SHP77 (cell line): Measurements from ENCODE around the gene TRAK1.

Source experiments
- DNase-seq, 2 experiments: peaks; one replicate each; lab custom pipeline; 2025; lab: John Stamatoyannopoulos, UW

TRAK1 gene

GRCh38 chr3:42066516-42067181, 24.5 kb upstream of the TRAK1 start:
- peak; percentile 52 to 83 for DNase-seq

- no peak for DNase-seq
Observed at GRCh38 chr3:42067326-42067725, 23.8 kb upstream of the TRAK1 start.

- DNase-seq, result no peak
Observed at GRCh38 chr3:42068303-42069088, 22.7 kb upstream of the TRAK1 start.

DNA sequence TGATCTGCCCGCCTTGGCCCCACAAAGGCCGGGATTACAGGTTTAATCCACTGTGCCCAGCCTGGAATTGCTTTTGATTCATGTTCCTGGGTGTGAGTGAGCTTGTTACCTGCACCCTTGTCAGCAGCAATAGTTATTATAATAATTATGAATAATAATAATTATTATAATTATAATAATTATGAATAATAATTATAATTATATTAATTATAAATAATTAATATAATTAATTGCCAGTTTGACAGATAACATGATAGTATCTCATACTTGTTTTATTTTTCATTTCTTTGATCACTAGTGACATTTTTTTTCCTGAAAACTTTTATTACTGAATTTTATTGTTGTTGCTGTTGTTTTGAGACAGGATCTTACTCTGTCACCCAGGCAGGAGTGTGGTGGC, 21.1 kb upstream of the TRAK1 start:
- no peak for DNase-seq

DNA sequence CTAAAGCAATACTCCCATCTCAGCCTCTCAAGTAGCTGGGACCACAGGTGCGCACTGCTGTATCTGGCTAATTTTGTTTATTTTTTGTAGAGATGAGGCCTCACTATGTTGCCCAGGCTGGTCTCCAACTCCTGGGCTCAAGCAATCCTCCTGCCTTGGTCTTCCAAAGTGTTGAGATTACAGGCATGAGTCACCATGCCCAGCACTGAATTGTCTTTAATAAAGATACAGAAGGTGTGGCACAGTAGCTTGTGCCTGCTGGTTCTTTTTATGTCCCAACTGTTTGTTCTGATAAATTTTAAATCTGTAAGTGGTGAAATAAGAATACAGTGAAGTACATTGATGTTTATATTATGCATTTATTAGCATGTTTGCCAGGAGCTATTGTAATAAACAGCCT, 20.6 kb upstream of the TRAK1 start:
- no peak for DNase-seq

- peak; percentile 79 to 83 for DNase-seq
Observed at GRCh38 chr3:42071904-42072812, 19.0 kb upstream of the TRAK1 start.

GRCh38 chr3:42072831-42073301, 18.3 kb upstream of the TRAK1 start:
- no peak for DNase-seq

DNA sequence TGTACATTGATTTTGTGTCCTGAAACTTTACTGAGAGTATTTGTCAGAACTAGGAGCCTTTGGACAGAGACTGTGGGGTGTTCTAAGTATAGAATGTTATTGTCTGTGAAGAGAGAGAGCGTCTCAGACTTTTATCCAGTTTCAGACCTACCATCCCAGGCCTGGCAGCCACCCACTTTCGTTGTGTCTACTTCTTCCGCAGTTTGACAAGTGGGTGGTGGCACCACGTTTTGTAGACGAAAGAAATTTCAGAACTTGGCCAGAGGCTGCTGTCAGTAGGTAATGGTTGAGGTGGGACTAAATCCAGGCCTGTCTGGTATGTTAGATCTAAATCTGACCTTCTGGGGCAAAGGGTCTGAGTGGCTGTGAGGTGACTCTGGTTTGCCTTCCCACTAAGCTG, 13.4 kb upstream of the TRAK1 start:
- DNase-seq, result no peak

GRCh38 chr3:42078677-42079076, 12.5 kb upstream of the TRAK1 start:
- DNase-seq, result no peak

DNA sequence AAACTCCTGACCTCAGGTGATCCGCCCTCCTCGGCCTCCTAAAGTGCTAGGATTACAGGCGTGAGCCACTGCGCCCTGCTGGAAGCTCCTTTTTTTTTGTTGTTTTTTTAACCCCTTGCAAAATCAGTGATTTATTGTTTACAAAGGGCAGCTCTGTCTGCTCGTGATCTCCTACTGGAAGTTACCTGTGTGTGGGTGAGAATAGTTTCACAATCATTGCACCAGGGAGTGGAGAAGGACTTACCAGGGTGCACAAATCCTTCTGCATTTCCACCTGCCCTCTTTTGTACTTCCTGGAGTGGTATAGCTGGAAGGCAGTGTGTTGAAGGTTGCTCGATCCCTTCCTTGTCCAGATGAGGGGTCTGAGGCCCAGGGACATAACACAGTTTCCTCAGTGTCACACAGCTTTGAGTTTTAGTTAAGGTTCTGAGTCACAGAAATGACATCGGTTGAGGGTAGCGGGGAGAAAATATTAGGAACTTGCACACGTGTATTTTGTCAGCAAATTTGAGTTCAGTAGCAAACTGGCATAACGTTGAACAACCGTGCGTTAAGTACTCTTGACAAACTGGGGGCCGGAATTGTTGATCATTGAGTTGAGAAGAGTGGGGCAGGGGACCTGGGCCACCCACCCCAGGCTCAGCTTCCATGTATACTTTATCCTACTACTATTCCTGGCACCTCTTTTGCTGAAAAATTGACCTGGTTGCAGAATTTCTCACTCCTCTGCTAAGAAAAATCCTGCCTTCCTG, 11.3 kb upstream of the TRAK1 start:
- no peak for DNase-seq

- no peak for DNase-seq
Observed at GRCh38 chr3:42080453-42080872, 10.7 kb upstream of the TRAK1 start.

GRCh38 chr3:42081838-42082473, 9.2 kb upstream of the TRAK1 start:
- DNase-seq, result no peak

GRCh38 chr3:42084586-42084985, 6.6 kb upstream of the TRAK1 start:
- DNase-seq, result no peak

DNA sequence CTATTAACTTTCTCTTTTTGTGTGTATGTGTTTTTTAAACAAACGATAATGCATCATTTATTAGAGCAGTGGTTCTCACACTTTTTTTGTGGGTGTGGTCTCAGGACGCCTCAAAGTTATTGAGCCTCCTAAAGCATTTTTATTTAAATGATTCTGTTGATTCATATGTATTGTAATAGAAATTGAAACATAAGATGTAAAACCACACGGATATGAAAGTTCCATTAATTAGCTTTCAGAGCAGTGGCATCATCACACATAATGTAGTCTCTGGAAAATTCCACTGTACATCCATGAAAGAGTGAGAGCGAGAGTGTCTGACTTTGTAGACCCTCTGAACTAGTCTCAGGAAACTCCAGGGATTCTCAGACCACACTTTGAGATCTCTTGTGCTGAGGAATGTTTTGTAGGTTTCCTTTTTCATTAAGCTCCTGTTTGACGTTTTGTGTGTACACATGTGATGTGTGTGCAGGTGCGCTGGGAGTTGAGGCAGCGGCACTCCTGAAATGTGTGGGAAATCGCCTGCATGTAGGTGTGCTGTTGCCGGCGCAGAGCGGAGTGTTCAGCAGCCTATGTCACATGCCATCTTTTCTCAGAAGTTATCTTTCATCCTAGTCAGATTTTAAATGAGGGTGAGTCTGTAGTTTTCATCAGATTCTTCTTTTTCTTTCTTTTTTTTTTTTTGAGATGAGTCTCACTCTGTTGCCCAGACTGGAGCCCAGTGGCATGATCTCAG, 5.3 kb upstream of the TRAK1 start:
- DNase-seq, result no peak

GRCh38 chr3:42088803-42089530, 2.2 kb upstream of the TRAK1 start:
- no peak for DNase-seq

DNA sequence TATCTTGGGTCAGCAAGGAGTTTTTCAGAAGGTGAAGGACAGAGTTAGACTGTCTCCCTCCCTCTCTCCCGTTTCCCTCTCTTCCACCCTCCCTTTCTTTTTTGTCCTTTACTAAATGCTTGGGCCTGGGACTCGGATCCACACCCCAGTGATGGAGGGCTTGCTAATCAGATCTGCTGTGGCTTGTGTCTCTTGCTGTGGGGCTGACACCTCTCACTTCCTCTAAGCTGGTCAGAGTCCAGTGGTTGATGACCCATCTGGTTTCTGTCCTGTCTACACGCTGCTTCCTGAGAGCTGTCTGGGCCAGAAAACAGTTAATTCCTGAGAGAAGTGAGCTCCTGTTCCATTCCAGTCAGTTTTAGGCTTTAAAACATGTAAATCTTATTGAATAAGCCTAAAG, 849 bp downstream of the TRAK1 start:
- no peak for DNase-seq

DNA sequence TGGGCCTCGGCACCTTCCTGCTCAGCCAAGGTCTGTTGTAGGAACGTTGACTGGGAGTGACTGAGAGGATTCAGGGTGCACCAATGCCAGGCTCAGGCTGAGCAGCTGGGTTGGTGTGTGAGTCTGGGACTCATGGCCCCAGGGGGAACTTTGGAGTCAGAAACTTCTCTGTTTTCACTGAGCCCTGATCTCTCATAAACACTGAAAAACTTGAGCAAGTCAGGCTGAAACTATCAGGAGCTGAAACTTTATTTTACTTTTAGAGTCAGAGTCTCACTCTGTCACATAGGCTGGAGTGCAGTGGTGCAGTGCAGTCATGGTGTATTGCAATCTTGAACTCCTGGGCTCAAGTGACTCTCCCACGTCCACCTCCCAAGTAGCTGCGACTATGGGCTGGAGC, 3.0 kb downstream of the TRAK1 start:
- no peak for DNase-seq

GRCh38 chr3:42094691-42095391, 3.7 kb downstream of the TRAK1 start:
- no peak for DNase-seq

- DNase-seq, result no peak
Observed at GRCh38 chr3:42095540-42095939, 4.4 kb downstream of the TRAK1 start.
